GM18502 (cell line): ENCODE data around the gene OR13C8.

Experiments used
- ATAC-seq: cut with Tn5 transposase; IDR thresholded peaks from one replicate; pipeline ENCODE4 v1.9.1; 2021; ENCODE audit warnings: mild to moderate bottlenecking; ENCODE audit not compliant: unreplicated experiment, poor library complexity

The OR13C8 gene

DNA sequence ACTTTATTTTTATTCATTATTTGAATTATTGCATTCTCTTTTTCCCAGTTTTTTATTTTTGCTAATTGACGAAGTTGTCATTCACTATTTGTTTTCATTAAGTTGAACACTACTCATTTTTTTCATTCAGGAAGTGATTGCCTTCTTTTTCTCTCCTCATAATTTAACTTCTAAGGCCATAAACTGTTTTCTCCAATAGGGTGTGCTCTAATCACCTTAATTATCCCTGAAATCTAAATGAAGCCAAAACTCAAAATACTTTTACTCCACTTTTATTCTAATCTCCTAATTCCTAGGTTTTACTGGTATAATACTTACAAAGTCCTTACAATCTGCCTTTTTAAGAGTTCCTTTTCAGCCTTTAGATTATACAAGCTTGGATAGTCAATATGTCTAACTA, 39.4 kb downstream of the OR13C8 start:
- no peak for ATAC-seq

DNA sequence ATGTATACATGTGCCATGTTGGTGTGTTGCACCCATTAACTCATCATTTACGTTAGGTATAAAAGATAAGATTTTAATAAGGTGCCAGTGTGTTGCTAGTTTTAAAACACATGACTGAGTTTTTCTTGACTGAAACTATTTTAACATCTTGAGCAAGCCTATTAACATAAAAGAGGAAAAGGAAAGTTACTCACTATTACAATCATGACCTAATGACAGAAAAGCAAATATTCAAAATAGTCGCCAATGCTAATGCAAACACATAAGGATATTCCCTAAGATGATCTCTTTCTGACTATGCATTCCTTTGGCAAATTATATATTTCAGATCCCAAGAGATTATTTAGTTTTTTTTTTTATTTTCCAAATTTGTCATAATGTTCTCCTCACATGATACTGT, 42.2 kb downstream of the OR13C8 start:
- ATAC-seq, result no peak

DNA sequence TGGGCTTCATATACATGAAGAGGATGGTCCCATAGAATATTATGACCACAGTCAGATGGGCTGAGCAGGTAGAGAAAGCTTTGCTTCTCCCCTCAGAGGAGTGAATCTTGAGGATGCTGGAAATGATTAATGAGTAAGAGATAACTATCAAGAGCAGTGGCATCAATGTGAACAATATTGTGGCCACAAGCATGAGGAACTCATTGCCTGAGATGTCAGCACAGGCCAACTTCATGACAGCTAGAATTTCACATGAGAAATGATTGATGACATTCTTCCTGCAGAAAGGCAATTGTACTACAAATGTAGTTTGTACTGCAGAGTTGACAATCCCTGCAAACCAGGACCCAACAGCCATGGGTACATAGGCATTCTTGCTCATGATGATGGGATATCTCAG, 48.5 kb downstream of the OR13C8 start:
- ATAC-seq, result no peak

DNA sequence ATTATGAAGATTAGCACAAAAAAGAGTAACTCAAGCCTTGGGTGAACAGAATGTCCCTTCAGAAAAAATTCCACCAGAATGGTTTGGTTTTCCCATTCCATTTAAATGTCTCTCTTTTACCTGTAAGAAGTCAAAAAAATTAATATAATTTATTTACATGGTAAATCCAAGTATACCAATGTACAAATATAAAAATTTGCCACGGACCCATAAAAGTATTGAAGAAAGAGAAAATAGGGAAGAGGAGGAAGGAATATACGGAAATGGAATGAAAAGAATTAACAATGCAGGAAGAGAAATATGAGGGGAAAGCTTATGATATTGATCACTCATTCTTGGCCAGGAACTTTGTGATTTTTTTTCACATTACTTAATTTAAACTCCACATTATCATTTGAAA, 49.1 kb downstream of the OR13C8 start, which contains the start of gene OR13C9:
Gene OR13C9 (minus strand): TSS at position 101 of the 400 bp plus-strand sequence. CDS start 0 bp downstream, at position 101.
- no peak for ATAC-seq
